ENCODE results near the gene TOMM70.

DNA sequence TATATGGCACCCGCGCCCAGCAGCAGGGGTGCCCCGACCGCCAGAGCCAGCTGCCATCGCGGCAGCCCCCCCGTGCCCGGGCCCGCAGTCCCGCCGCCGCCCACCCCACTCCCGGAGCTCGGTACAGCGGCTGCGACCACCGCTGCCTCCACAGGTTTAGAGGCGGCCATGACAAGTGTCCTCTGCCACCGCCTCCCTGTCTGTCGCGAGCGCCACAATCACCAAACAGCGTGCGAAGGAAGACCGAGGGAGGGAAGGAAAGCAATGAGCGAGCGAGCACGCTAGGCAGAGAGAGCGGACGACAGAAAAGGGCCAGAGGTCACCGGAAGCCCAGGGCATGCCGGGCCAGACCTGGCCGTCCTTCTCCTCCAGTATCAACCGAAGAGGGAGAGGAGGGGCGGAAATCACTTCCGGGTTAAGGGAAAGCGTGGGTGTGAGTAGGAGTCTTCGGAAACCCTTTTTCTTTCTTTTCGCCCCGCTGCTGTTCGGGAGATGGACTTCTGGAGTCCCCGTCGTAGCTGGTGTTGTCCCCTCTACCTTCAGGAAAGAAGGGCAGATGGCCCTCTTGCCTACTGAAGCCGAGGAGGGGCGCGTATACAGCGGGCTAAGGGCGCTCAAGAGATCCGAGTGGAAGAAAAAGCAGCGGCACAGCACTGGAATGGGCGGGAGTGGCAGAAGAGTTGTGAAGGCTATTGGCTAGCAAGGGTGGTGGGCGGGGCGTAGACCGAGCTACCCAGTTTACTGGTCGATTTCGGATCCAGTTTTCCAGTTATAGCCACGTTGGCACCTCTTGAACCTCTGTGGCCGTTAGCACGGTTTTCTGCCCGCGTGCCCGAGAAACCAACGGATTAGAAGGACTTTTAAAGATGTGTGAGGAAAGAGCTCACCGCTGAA, at the start of gene TOMM70, which contains the start of gene LNP1:
- TF ChIP-seq CTCF (IDR thresholded peaks at IDR 0.05) (peak in 1 of 3 experiments; percentile 7), POLR2A (IDR thresholded peaks at IDR 0.05) (no peak)
